HTERT RPE-1 (cell line): ENCODE data around the gene ZBTB17.
"Not testable (repeated sequence)": the region's sequence is repeated elsewhere in the genome, so short reads cannot be mapped to it uniquely, and the experiment has no call there.

Source experiments
- in situ Hi-C: fragments of 300-500 bp; cut with MboI; formaldehyde crosslinking; loops from 4 replicates; pipeline ENCODE4 v1.14.3; 2020; ENCODE audit warnings: low sequenced_read_pairs

ZBTB17 gene

GRCh38 chr1:15991427-15992186, 15.7 kb upstream of the ZBTB17 start:
- in situ Hi-C loops: no loop called here

- in situ Hi-C loops: no loop called here
These were observed 13.9 kb upstream of the ZBTB17 start for GRCh38 chr1:15989776-15990175.

- in situ Hi-C loops: no loop called here
These were observed 13.2 kb upstream of the ZBTB17 start for GRCh38 chr1:15988856-15989736.

GRCh38 chr1:15985611-15986297, 9.9 kb upstream of the ZBTB17 start:
- in situ Hi-C loops: no loop called here

- in situ Hi-C loops: no loop called here
These were observed 7.4 kb upstream of the ZBTB17 start for GRCh38 chr1:15983275-15983674.

- in situ Hi-C loops: no loop called here
These were observed 5.8 kb upstream of the ZBTB17 start for GRCh38 chr1:15981679-15982078.

- in situ Hi-C loops: not testable (repeated sequence)
These were observed 2.0 kb upstream of the ZBTB17 start for GRCh38 chr1:15977947-15978346.

GRCh38 chr1:15975358-15975804, 520 bp downstream of the ZBTB17 start:
- in situ Hi-C loops: no loop called here

- in situ Hi-C loops: no loop called here
These were observed 1.0 kb downstream of the ZBTB17 start for GRCh38 chr1:15974855-15975254.

- in situ Hi-C loops: no loop called here
These were observed 2.1 kb downstream of the ZBTB17 start for GRCh38 chr1:15973772-15974171.

- in situ Hi-C loops: no loop called here
These were observed 3.5 kb downstream of the ZBTB17 start for GRCh38 chr1:15972409-15972808.

GRCh38 chr1:15970911-15971310, 5.0 kb downstream of the ZBTB17 start:
- in situ Hi-C loops: no loop called here

GRCh38 chr1:15969321-15969880, 6.5 kb downstream of the ZBTB17 start:
- in situ Hi-C loops: no loop called here

GRCh38 chr1:15968172-15968571, 7.7 kb downstream of the ZBTB17 start:
- in situ Hi-C loops: no loop called here

GRCh38 chr1:15966956-15967344, 9.0 kb downstream of the ZBTB17 start:
- in situ Hi-C loops: no loop called here

GRCh38 chr1:15966081-15966955, 9.6 kb downstream of the ZBTB17 start:
- in situ Hi-C loops: no loop called here

- in situ Hi-C loops: no loop called here
These were observed 10.6 kb downstream of the ZBTB17 start for GRCh38 chr1:15965228-15965767.

- in situ Hi-C loops: no loop called here
These were observed 11.8 kb downstream of the ZBTB17 start for GRCh38 chr1:15963968-15964648.

- in situ Hi-C loops: no loop called here
These were observed 12.4 kb downstream of the ZBTB17 start for GRCh38 chr1:15963363-15963967.
